Central memory CD4-positive, alpha-beta T cell (primary cell): ENCODE measurements around the gene HS1BP3.

Experiments
- DNase-seq: peaks from one replicate; pipeline ENCODE4 v3.0.0; 2022

Gene HS1BP3

DNA sequence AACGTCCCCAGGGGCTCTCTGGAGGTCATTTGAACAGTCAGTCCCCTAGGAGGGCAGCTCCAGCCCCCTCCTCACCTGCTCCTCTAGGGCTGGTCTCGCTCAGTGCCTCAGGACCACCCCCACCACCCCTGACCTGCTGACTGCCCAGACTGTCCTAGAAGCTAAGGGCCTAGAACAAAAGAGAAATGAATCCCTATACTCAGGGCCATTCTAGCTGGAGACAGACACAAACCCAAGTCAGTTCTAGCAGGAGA is 83.0 kb downstream of the HS1BP3 start:
- DNase-seq, result no peak
